ENCODE data around the gene SETD1B. TPM values are rescaled to one million over a fixed set of nuclear protein-coding genes. Genes with fewer than 3 reads are reported as not detected.
A peak's percentile ranks its signal among the peaks of the same experiment; 100 is the strongest.

SETD1B gene
- total RNA-seq, 2 donors from 2014 or later, result 20.4 to 25.4 TPM

DNA sequence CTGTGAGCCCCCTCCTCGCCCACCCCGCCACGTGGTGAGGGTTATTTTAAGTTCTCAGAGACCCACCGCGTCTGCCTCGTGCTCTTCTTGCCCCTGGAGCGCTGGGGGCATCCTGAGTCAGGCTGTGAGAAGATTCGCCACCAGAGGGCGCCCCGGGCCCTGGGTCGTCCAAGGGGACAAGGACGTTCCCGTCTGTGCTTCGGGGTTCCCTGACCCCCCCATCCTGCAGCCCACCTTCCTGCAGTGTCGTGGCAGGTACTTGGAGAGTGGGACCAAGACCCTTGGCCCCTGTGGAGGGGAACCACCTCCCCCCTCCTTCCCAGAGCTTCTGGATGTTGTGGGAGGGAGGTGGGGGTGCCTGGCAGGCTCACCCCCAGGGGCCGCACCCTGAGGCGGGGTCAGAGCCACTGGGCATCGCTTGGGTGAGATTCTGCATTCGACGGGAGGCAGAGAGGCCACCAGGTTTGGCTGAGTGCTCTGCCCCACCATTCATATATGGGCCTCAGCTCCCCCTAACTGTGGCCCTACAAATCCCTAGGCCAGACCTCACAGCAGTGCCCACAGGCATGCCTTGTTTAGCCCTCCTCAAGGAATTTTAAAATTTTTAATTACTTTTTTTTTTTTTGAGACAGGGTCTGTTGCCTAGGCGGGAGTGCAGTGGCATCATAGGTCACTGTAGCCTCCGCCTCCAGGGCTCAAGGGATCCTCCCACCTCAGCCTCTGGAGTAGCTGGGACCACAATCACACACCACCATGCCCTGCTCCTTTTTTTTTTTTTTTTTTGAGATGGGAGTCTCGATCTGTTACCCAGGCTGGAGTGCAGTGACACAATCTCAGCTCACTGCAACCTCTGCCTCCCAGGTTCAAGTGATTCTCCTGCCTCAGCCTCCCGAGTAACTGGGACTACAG lies 27.4 kb upstream of the SETD1B start:
- peaks cover 4% of the 10 kb centered on the region for H3K4me1 ChIP-seq
- H3K36me3 ChIP-seq, result no peaks in the 10 kb centered on the region
- peak; percentile 90 for DNase-seq
- intact Hi-C loops (cut with DNase I), result loop anchor here (5.0 to 10.0 kb wide), 2 partner anchors 36 to 222 kb away; no protein-coding TSS in a partner anchor
- TF ChIP-seq, protein P1, sequence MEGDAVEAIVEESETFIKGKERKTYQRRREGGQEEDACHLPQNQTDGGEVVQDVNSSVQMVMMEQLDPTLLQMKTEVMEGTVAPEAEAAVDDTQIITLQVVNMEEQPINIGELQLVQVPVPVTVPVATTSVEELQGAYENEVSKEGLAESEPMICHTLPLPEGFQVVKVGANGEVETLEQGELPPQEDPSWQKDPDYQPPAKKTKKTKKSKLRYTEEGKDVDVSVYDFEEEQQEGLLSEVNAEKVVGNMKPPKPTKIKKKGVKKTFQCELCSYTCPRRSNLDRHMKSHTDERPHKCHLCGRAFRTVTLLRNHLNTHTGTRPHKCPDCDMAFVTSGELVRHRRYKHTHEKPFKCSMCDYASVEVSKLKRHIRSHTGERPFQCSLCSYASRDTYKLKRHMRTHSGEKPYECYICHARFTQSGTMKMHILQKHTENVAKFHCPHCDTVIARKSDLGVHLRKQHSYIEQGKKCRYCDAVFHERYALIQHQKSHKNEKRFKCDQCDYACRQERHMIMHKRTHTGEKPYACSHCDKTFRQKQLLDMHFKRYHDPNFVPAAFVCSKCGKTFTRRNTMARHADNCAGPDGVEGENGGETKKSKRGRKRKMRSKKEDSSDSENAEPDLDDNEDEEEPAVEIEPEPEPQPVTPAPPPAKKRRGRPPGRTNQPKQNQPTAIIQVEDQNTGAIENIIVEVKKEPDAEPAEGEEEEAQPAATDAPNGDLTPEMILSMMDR (IDR thresholded peaks at IDR 0.05), result peak; percentile 85
- no peaks in the 10 kb centered on the region for H3K27me3 ChIP-seq
- H3K27ac ChIP-seq, result no peak overlapping the region
- H3K9me3 ChIP-seq, result no peaks in the 10 kb centered on the region
- no peak overlapping the region for H3K4me3 ChIP-seq
- no peak overlapping the region for H3K9ac ChIP-seq (ENCODE audit: low read depth in 2 of 2, low read length in 2 of 2)

DNA sequence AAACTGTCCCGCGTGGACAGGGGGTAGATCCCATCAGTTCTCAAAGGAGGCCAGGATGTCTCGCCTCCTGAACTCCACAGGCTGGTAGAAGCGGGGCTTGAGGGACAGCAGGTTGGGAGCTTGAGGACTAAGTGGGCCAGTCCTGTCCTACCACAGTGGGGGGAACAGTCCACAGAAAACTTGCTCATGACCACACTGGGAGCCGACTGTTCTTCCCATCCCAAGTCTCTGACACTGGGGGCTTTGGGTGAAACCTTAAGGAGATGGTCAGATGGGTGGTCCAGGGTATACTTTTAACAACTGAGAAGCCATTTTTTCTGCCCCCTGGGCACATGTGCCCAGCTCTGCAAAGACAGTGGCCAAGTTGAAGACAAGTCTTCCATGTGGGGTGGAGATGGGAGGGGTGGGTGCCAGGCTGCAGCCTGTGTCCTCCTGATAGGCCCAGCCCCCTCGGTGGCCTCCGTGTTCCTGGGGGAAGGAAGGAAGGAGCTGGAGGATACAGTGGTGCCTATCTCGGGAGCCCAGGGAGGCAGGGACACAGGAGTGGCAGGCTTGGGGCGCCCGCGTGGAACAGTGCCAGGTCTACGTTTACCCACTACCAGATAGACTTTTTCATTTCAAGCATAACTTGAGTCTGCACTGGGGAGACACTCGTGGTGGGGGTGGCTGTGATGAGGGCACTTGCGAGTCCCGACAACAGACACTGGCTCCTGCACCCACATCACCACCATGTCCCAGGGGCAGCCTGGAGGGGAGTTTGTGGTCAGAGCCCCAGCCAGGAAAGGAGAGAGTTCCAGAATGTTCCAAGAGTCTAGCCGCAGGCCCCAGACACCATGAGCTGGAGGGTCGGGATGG lies 25.0 kb upstream of the SETD1B start:
- no peaks in the 10 kb centered on the region for H3K9me3 ChIP-seq
- no peak for DNase-seq
- H3K27me3 ChIP-seq, result no peaks in the 10 kb centered on the region
- no peaks in the 10 kb centered on the region for H3K4me1 ChIP-seq
- H3K27ac ChIP-seq, result no peak overlapping the region
- TF ChIP-seq, protein P1 (IDR thresholded peaks at IDR 0.05), result no peak
- H3K36me3 ChIP-seq, result no peaks in the 10 kb centered on the region
- no peak overlapping the region for H3K9ac ChIP-seq (ENCODE audit: low read depth in 2 of 2, low read length in 2 of 2)
- no peak overlapping the region for H3K4me3 ChIP-seq
- intact Hi-C loops (cut with DNase I), result loop anchor here (5.0 to 10.0 kb wide), 2 partner anchors 34 to 224 kb away; no protein-coding TSS in a partner anchor

DNA sequence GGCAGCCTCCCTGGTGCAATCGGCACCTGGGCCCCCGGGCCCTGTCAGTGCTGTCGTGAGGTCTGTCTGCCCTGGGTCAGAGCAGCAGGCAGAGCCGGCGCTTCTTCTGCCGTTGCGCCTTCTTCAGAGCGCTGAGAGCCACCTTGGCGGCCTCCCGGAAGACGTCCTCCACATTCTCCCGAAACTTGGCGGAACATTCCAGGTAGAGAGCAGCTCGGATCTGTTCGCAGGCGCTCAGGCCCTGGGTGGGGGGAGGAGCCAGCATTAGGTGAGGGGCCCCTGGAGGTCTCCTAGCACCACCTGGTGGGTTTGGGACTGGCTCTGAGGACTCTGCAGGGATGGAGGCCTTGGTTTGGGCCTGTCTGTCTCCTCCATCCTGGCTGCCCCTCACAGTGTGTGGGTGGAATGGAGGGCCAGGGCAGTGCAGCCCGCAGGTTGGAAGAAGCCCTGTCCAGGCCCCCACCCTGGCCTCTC lies 24.4 kb upstream of the SETD1B start:
- Histone ChIP-seq H3K4me1 (no peaks in the 10 kb centered on the region), H3K9me3 (no peaks in the 10 kb centered on the region), H3K36me3 (no peaks in the 10 kb centered on the region), H3K27me3 (no peaks in the 10 kb centered on the region), H3K27ac (no peak overlapping the region), H3K9ac (ENCODE audit: low read depth in 2 of 2, low read length in 2 of 2) (no peak overlapping the region), H3K4me3 (no peak overlapping the region)
- intact Hi-C loops (cut with DNase I), result loop anchor here (5.0 to 10.0 kb wide), 2 partner anchors 33 to 225 kb away; no protein-coding TSS in a partner anchor
- DNase-seq, result no peak
- TF ChIP-seq, protein P1 (IDR thresholded peaks at IDR 0.05), result no peak

DNA sequence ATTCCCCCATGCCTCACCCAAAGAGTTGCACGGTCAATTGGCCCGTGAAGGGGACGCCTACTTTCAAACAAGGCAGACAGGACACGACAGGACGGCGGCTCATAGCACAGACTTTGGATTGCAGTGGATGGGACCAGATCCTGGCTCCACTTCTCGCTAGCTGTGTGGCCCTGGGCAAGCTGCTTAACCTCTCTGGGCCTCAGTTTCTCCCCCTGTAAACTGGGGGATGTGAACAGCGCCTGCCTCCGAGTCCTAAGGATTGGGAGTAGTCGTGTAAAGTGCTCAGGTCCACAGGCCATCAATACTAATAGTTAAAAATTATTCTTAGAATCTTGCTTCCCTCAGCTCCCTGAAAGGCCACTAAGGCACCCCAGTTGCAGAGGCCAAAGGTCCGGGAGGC lies 23.4 kb upstream of the SETD1B start:
- TF ChIP-seq, protein P1 (IDR thresholded peaks at IDR 0.05), result no peak
- no peaks in the 10 kb centered on the region for H3K9me3 ChIP-seq
- intact Hi-C loops (cut with DNase I), result no loop called here
- no peak overlapping the region for H3K4me3 ChIP-seq
- no peaks in the 10 kb centered on the region for H3K4me1 ChIP-seq
- no peaks in the 10 kb centered on the region for H3K27me3 ChIP-seq
- H3K36me3 ChIP-seq, result no peaks in the 10 kb centered on the region
- no peak overlapping the region for H3K9ac ChIP-seq (ENCODE audit: low read depth in 2 of 2, low read length in 2 of 2)
- DNase-seq, result no peak
- no peak overlapping the region for H3K27ac ChIP-seq

DNA sequence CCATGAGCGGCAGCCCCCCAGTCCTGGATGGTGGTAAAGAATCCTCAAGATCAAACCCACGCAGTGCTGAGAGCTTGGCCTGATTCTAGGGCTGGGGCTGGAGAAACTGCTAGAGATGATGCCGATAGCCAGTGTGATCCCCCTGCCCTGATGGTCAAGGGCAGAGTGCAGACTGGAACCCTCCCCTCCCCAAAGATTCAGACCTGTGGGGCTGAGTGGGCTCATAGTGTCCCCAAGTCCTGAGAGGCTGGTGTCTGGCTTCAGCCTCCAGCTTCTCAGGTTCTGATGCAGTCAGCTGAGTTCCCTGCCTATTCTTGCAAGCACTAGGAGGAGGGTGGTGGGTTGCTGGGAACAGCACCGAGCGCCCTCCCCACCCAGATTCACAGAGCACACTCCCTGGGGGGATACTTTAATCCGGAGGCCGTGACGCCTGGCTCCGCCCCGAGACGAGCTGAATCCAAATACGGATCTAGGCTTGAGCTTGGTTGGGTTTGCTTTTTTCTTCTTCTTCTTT lies 22.3 kb upstream of the SETD1B start:
- no peak overlapping the region for H3K27ac ChIP-seq
- H3K9me3 ChIP-seq, result no peaks in the 10 kb centered on the region
- H3K36me3 ChIP-seq, result no peaks in the 10 kb centered on the region
- H3K4me1 ChIP-seq, result no peaks in the 10 kb centered on the region
- DNase-seq, result no peak
- H3K27me3 ChIP-seq, result no peaks in the 10 kb centered on the region
- intact Hi-C loops (cut with DNase I), result no loop called here
- H3K4me3 ChIP-seq, result no peak overlapping the region
- TF ChIP-seq, protein P1 (IDR thresholded peaks at IDR 0.05), result no peak
- no peak overlapping the region for H3K9ac ChIP-seq (ENCODE audit: low read depth in 2 of 2, low read length in 2 of 2)
